IPS-20b (cell line): ENCODE results near the gene AFF3.

Source experiments
- H3K27ac ChIP-seq: one replicate; pipeline ENCODE4 v1.5.1; 2013; ENCODE audit warnings: low read length
- H3K27me3 ChIP-seq: 2 replicates; pipeline ENCODE4 v1.6.1; 2013; ENCODE audit warnings: mild to moderate bottlenecking, low read length, inconsistent platforms; ENCODE audit not compliant: insufficient read depth
- H3K36me3 ChIP-seq: 2 replicates; pipeline ENCODE4 v1.6.1; 2013; ENCODE audit warnings: low read depth, mild to moderate bottlenecking, inconsistent platforms, low read length, moderate library complexity; ENCODE audit not compliant: insufficient read depth
- H3K4me1 ChIP-seq: 2 replicates; pipeline ENCODE4 v1.6.1; 2013; ENCODE audit warnings: mild to moderate bottlenecking, control low read depth, inconsistent platforms, low read length, moderate library complexity; ENCODE audit not compliant: insufficient read depth
- H3K4me3 ChIP-seq: 2 replicates; pipeline ENCODE4 v1.5.1; 2013; ENCODE audit warnings: mild to moderate bottlenecking, low read length, inconsistent platforms
- H3K9ac ChIP-seq: 2 replicates; pipeline ENCODE4 v1.6.1; 2013; ENCODE audit warnings: low read depth, mild to moderate bottlenecking, inconsistent platforms, low read length, moderate library complexity
- H3K9me3 ChIP-seq: 2 replicates; pipeline ENCODE4 v1.6.1; 2013; ENCODE audit warnings: mild to moderate bottlenecking, low read depth, low read length, inconsistent platforms; ENCODE audit not compliant: insufficient read depth

The AFF3 gene

DNA sequence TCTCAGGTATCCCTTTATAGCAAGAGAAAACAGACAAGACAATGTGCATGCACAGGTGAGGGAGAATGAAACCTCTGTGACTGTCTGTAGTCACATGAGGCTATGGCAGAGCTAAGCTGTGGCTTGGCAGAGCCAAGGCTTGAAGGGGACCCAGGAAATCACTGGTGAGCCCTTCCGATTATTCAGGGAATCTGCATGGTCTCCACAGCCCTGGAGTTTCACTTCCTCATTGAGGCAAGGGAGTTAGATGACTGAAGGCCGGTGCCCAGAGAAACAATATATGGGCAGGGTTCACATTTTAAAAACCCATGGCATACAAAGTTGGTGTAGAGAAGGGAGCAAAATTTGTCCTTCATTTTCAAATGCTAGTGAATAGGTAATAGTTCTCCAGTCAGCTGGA is 508.2 kb downstream of the AFF3 start:
- H3K4me1 ChIP-seq: no peaks in the 10 kb centered on the region
- no peaks in the 10 kb centered on the region for H3K27me3 ChIP-seq
- H3K36me3 ChIP-seq: no peaks in the 10 kb centered on the region
- H3K27ac ChIP-seq: no peak overlapping the region
- H3K4me3 ChIP-seq: no peak overlapping the region
- H3K9me3 ChIP-seq: no peaks in the 10 kb centered on the region
- no peak overlapping the region for H3K9ac ChIP-seq

DNA sequence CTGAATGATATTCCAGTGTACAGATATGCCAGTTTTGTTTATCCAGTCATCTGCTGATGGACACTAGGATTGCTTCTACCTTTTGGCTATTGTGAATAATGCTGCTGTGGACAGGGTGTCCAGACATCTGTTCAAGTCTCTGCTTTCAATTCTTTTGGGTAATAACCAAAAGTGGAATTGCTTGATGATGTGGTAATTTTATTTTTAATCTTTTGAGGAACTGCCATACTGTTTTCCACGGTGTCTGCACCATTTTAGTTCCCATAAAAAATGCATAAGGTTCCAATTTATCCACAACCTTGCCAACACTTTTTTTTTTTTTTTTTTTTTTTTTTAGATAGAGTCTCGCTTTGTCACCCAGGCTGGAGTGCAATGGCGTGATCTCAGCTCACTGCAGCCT is 510.7 kb downstream of the AFF3 start:
- Histone ChIP-seq H3K27me3 (no peaks in the 10 kb centered on the region), H3K9ac (no peak overlapping the region), H3K9me3 (no peaks in the 10 kb centered on the region), H3K27ac (no peak overlapping the region), H3K4me3 (no peak overlapping the region), H3K36me3 (no peaks in the 10 kb centered on the region), H3K4me1 (no peaks in the 10 kb centered on the region)

DNA sequence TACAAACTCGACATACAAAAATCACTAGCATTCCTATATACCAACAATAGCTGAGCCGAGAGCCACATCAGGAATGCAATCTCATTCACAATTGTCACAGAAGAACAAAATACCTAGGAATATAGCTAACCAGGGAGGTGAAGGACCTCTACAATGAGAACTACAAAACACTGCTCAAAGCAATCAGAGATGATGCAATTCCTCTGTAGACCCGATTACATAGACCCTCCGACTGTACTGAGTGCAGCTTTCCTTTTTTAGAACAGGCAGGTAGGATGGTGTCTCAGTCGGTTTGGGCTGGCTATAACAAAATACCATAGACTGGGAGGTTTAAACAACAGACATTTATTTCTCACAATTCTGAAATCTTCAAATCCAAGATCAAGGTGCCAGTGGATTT is 513.1 kb downstream of the AFF3 start:
- Histone ChIP-seq H3K4me3 (no peak overlapping the region), H3K27ac (no peak overlapping the region), H3K27me3 (no peaks in the 10 kb centered on the region), H3K9me3 (no peaks in the 10 kb centered on the region), H3K36me3 (no peaks in the 10 kb centered on the region), H3K9ac (no peak overlapping the region), H3K4me1 (no peaks in the 10 kb centered on the region)

- Histone ChIP-seq H3K9me3 (no peaks in the 10 kb centered on the region; the same call in 1 of the 2 replicates), H3K27me3 (no peaks in the 10 kb centered on the region), H3K4me3 (no peak overlapping the region), H3K27ac (no peak overlapping the region), H3K36me3 (no peaks in the 10 kb centered on the region), H3K4me1 (no peaks in the 10 kb centered on the region), H3K9ac (no peak overlapping the region)
Observed at GRCh38 chr2:99626158-99626557, 516.2 kb downstream of the AFF3 start.

- no peaks in the 10 kb centered on the region for H3K4me1 ChIP-seq
- H3K9ac ChIP-seq: no peak overlapping the region
- H3K9me3 ChIP-seq: no peaks in the 10 kb centered on the region; the same call in 1 of the 2 replicates
- H3K27ac ChIP-seq: no peak overlapping the region
- H3K4me3 ChIP-seq: no peak overlapping the region
- no peaks in the 10 kb centered on the region for H3K27me3 ChIP-seq
- no peaks in the 10 kb centered on the region for H3K36me3 ChIP-seq
Observed at GRCh38 chr2:99624677-99625076, 517.7 kb downstream of the AFF3 start.

- Histone ChIP-seq H3K27ac (no peak overlapping the region), H3K27me3 (no peaks in the 10 kb centered on the region), H3K4me1 (no peaks in the 10 kb centered on the region), H3K36me3 (no peaks in the 10 kb centered on the region), H3K9ac (no peak overlapping the region), H3K9me3 (no peaks in the 10 kb centered on the region; the same call in 1 of the 2 replicates), H3K4me3 (no peak overlapping the region)
Observed at GRCh38 chr2:99623613-99624012, 518.8 kb downstream of the AFF3 start.

- Histone ChIP-seq H3K4me1 (no peaks in the 10 kb centered on the region), H3K9ac (no peak overlapping the region), H3K27ac (no peak overlapping the region)
Observed at GRCh38 chr2:99623035-99623434, 519.4 kb downstream of the AFF3 start.

GRCh38 chr2:99622534-99622933 is 519.9 kb downstream of the AFF3 start:
- no peak overlapping the region for H3K9ac ChIP-seq
- H3K27me3 ChIP-seq: no peaks in the 10 kb centered on the region
- no peaks in the 10 kb centered on the region for H3K4me1 ChIP-seq
- no peak overlapping the region for H3K27ac ChIP-seq
- no peaks in the 10 kb centered on the region for H3K36me3 ChIP-seq
- H3K4me3 ChIP-seq: no peak overlapping the region
- H3K9me3 ChIP-seq: no peaks in the 10 kb centered on the region; the same call in 1 of the 2 replicates

More at GRCh38 chr2:99623035-99623434, 519.4 kb downstream of the AFF3 start:
- H3K27me3 ChIP-seq: no peaks in the 10 kb centered on the region
- no peaks in the 10 kb centered on the region for H3K36me3 ChIP-seq
- no peak overlapping the region for H3K4me3 ChIP-seq
- H3K9me3 ChIP-seq: no peaks in the 10 kb centered on the region; the same call in 1 of the 2 replicates

DNA sequence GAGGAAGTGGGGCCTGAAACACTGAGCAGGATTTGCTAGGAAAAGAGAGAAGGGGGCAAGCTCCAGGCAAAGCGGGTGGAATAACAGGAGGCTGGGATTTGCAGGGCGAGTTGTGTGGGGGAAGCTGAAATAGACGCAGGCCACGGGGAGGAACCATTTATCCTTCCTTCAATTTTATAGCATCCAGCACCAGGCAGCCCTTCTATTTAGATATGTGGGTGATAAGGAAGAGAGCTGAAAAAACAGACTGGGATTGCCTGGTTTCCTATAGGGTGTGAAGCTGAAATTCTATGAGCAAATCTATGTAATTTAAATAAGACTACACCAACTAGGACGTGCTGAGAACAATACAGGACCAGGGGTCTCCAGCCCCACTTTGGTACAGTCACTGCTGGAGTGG is 520.6 kb downstream of the AFF3 start:
- Histone ChIP-seq H3K4me1 (no peaks in the 10 kb centered on the region), H3K27me3 (no peaks in the 10 kb centered on the region), H3K4me3 (no peak overlapping the region), H3K9me3 (no peaks in the 10 kb centered on the region; the same call in 1 of the 2 replicates), H3K9ac (no peak overlapping the region), H3K27ac (no peak overlapping the region), H3K36me3 (no peaks in the 10 kb centered on the region)

DNA sequence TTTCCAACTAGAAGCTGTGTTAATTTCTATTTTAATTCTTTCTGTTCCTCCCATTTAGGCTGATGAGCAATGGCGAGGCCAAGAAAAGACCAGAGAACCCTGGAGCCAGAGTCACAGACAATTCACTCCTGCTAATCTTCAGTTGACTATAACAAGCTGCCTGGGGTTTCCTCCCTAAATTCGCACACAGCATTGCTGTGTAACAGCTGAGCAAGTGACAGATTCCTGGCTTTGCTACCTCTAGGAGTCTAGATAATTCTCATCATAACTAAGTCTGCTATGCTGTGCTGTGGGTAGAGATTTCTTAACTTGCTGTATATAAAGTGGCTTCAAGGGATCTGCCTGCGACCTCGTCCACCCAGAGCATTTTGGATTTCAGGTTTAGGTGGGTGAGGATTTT is 521.3 kb downstream of the AFF3 start:
- Histone ChIP-seq H3K9ac (no peak overlapping the region), H3K9me3 (no peaks in the 10 kb centered on the region; the same call in 1 of the 2 replicates), H3K4me3 (no peak overlapping the region), H3K4me1 (no peaks in the 10 kb centered on the region), H3K36me3 (no peaks in the 10 kb centered on the region), H3K27ac (no peak overlapping the region), H3K27me3 (no peaks in the 10 kb centered on the region)

GRCh38 chr2:99619151-99619550 is 523.2 kb downstream of the AFF3 start:
- Histone ChIP-seq H3K4me1 (no peaks in the 10 kb centered on the region), H3K9ac (no peak overlapping the region), H3K36me3 (no peaks in the 10 kb centered on the region), H3K27me3 (no peaks in the 10 kb centered on the region), H3K27ac (no peak overlapping the region), H3K4me3 (no peak overlapping the region), H3K9me3 (no peaks in the 10 kb centered on the region; the same call in 1 of the 2 replicates)

DNA sequence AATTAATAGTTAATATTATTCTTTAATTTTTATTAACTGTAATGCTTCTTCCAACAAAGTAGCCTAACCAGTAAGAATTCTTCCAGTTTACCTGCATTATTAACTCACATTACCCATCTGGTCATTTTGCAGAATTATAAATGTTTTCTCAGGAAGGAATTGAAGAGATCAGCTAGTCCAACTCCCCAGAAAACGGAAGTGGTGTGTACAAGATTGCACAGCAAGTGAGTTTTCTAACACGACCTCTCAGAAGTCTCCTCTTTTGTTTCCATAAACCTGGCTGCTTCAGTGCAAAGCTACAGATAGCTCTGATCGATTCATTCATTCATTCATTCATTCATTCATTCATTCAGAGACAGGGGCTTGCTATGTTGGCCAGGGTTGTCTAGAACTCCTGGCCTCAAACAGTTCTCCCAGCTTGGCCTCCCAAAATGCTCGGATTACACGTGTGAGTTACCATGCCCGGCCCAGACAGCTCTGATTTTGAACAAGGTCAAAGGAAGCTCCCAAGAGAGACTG is 523.8 kb downstream of the AFF3 start:
- Histone ChIP-seq H3K36me3 (no peaks in the 10 kb centered on the region), H3K27ac (no peak overlapping the region), H3K9me3 (no peaks in the 10 kb centered on the region; the same call in 1 of the 2 replicates), H3K4me3 (no peak overlapping the region), H3K27me3 (no peaks in the 10 kb centered on the region), H3K4me1 (no peaks in the 10 kb centered on the region), H3K9ac (no peak overlapping the region)
